Fibroblast of upper back skin (primary cell): ENCODE results near the gene OCA2.
"Not testable (repeated sequence)": the region's sequence is repeated elsewhere in the genome, so short reads cannot be mapped to it uniquely, and the experiment has no call there.

Source experiments
- DNase-seq: peaks from one replicate; pipeline ENCODE4 v3.0.0-alpha.2; 2013

OCA2 gene

DNA sequence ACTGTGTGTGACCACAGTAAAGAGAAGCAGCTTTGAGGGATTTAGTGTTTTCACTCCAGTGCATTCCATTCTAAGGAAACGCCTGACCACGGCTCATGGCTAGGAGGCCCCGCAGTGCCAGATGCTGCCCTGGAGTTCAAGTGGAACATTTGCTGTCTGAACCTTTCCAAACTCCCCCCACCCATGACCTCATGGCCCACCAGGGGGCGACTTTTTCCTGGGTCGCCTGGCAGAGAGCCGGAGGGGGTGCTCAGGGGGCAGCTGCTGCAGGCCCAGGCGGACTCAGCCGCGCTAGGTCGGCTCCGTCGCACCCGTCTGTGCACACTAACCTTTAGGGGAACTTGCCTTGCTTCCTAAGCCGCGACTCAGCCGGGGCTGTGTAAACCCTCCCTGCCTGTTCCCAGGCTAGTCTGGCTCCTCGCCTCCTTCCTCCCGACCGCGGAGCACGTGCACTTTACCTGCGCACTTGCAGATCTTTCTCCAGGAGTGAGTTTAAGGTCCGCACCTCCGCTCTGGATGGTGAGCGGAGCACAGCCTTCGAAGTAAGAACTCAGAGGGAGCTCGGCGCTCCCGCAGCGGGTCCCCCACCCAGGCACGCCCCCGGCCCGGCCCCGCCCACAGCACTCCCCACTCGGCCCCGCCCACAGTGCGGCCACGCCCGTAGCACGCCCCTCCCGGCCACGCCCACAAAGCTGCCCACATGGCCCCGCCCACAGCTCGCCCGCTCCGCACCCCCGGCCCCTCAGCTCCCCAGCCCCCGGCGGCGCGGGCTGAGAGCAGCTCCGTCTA, at the start of gene OCA2:
Gene OCA2, minus strand, starts transcription at position 550 of the 789 bp plus-strand sequence. CDS start 17,441 bp downstream, outside the sequence.
- peak; percentile 68 for DNase-seq

DNA sequence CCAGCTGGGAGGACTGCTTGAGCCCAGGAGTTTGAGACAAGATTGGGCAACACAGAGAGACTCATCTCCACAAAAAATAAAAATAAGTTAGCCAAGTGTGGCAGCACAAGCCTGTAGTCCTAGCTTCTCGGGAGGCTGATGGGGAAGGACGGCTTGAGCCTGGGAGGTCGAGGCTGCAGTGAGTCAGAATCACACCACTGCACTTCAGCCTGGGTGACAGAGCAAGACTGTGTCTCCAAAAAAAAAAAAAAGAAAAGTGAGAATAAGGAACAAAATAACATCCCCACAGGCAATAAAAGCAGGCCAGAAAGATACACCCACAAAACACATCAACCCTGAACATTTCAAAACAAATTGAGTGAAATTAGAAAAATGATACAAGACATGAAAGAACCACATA, 48.7 kb upstream of the OCA2 start:
- DNase-seq: no peak

DNA sequence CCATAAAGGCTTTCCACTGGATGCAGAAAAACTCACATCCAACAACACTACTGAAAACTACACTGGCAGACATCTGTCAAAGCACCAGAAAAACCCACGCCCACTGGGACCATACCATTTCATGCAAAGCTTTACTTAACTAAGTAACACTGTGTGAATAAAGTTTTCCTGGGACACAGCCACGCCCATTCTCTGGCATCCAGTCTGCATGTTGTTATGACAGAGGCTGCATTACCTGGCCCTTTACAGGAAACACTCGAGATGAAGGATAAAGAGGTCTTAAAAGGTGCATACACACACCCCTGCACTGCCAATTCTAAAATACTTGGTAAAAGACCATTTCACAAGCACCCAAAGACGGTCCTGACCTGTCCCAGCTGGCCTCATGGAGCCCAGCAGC, 46.3 kb upstream of the OCA2 start:
- DNase-seq: not testable (repeated sequence)

DNA sequence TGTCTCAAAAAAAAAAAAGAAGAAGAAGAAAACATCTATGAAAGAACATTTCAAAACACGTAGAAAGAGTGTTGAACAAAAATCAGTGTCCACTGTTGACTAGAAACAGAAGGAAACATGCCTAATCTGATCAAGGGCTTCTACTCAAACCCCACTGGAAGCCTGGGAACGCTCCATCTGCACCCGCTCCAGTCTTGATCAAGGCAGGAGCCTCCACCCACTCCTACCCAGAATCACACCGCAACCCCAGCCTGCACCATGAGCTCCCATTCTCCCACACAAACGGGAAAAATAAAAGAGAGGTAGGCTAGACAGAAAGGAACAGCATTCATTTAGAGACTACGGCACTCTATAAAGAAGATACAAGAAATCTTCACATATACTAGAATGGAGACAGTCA, 40.9 kb upstream of the OCA2 start:
- DNase-seq: no peak

DNA sequence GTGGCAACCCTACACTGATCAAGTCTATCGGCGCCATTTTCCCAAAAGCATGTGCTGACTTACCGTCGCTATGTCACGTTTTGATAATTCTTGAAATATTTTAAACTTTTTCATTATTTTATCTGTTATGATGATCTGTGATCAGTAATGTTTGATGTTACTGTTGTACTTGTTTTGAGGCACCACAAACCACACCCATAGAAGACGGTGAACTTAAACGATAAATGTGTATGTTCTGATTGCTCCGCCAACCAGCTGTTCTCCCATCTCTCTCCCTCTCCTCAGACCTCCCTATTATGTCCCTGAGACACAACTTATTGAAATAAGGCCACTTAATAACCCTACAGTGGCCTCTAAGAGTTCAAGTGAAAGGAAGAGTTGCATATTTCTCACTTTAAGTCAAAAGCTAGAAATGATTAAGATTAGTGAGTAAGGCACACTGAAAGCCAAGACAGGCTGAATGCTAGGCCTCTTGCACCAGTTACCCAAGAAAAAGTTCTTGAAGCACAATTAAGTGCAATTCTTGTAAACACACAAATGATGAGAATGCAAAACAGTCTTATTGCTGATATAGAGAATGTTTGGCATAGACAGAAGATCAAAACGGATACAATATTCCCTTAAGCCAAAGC, 38.4 kb upstream of the OCA2 start:
- DNase-seq: not testable (repeated sequence)

DNA sequence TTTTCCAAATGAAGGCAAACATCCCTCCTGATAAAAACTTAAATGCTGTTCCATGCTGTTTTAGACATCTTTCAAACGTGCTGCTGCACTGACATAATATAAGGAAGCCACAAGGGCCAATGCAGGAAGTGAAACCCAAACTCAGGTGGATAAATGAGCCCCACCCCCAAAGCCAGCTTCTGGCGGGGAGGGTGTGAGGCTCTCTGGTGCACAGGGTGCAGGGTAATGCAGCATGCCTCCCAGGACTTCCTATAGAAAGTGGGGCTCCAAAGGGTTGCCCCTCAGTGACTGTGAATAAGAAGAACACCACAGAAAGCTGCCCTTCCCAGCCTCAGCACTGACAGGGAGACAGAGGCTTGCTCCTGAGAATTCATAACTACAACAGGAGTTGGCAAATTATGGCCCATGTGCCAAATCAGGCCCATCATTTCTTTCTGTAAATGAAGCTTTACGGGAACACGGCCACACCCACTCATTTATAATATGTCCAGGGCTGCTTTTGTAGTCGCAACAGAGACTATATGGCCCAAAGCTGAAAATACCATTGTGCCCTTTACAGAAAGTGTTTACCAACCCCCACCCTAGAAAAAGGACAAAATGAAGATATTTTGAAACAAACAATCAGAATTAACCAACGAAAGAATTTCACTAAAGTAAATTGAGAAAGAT, 37.3 kb upstream of the OCA2 start:
- DNase-seq: not testable (repeated sequence)

DNA sequence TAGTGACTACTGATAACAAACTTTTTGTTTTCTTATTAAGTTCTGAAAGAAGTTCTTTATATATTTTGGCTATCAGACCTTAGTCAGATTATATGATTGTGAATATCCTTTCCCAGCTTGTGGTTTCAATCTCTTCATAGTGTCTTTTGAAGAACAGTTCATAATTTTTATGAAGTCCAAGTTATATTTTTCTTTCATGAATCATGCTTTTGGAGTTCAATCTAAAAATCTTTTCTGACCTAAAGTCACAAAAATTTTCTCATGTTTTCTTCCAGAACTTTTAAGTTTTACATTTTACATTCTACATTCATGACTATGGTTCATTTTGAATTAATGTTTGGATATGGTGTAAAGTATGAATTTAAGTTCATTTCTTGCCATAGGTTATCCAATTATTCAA, 34.2 kb upstream of the OCA2 start:
- peak; percentile 43 for DNase-seq

DNA sequence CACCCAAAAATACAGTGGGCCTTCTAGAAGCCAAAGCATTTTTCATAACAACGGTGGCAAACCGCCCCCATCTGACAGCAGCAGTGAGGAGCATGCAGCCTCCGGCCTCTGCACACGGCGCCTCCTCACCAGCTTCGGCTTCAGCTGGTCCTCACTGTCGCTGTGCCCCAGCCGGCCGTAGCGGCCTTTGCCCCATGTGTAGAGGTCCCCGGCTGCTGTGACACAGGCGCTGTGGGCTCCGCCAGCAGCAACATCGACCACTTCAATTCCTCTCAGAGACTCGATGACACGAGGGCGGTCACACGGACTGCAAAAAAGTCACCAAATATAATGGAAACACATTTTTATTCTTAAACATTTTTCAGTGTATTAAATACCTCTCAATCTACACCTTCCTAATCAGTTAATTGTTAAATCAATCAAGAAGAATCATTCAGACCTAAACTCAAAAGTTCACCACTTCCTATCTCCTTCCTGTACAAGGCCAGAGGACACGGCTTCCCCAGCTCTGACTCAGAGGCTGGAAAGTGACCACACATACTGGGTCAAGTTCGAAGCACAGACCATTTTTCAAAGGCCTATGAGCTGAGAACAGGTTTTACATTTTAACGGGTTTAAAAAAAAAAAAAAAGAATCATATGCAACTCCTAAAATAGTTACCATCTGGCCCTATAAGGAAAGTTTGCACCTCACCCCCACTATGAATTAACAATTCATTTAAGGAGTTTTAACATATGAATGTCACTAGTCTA, 33.6 kb upstream of the OCA2 start:
- DNase-seq: peak; percentile 63

DNA sequence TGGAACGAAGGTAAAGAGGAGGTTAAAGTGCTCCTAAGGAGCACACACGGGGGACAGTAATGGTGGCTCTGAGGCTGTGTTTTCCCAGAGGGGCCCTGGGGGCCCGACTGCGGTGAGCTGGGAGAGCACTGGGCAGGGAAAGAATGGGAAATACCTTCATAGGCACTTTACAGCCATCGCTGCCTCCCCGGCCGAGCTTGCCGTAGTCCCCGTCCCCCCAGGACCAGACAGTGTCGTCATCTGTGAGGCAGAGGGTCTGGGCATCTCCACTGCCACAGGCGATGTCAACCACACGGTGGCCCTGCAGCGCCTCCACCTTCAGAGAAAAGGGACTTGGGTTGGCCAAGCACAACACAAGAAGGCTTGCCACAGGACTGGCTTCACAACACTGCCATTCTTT, 32.8 kb upstream of the OCA2 start:
- no peak for DNase-seq

DNA sequence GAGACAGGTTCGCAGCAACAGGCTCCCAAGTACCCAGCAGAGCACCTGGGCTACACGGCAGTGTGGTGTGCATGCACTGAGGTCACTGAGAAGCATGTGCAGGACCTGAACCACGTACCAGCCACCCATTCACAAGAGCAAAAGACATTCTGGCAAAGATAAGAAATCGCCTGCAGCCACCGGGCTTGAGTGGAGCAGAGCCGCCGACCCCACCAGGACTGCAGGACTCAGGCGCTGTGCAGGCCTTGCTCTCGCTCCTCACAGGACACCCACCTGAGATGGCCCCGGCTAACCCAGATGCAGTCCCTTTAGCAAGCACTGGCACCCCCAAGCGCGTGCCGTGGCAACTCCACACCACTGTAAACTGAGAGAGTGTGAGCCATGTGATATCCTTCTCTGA, 32.3 kb upstream of the OCA2 start:
- no peak for DNase-seq

DNA sequence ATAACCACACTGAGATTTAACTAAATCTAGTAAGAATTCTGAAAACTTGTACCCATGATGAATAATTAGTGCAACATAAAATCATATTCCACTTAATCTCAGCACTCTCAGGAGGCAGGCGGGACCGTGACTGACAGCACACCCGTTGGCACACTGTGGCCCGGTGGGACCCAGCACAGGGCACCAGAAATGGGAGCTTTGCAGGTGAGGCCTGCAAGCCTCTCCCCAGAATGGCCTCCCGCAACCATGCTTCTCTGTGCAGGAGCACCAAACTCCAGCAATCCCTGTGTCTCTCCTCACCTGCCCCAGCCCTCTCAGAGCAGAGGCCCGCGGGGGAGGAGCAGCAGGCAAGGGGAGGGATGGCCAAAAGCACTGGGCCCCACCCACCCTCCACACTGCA, 31.5 kb upstream of the OCA2 start:
- DNase-seq: no peak

DNA sequence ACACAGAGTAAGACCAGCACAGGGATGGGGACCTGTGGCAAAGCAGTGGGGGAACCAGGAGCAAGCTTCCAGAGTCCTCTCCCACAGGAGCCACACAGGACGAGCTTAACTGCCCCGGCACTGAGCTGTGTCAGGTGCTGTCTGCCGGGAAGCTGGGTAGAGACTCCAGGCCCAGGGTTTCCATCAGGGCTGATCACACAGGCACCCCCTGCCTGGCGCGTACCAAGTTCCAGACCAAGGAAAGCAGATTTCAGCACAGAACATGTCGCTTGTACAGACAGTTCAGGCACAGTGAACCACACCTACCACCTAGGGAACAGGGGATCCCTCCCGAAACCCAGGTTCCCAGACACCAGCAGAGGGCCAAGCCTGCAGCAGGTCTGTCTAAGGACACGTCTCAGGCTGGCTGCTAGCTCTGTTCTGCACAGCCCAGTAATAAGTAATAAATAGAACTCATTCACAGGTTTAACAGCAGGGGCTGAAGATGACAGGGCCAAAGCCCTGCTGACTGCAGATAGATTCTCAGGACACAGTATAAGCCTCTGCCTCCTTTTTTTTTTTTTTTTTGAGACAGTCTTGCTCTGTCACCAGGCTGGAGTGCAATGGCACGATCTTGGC, 30.2 kb upstream of the OCA2 start:
- DNase-seq: no peak

DNA sequence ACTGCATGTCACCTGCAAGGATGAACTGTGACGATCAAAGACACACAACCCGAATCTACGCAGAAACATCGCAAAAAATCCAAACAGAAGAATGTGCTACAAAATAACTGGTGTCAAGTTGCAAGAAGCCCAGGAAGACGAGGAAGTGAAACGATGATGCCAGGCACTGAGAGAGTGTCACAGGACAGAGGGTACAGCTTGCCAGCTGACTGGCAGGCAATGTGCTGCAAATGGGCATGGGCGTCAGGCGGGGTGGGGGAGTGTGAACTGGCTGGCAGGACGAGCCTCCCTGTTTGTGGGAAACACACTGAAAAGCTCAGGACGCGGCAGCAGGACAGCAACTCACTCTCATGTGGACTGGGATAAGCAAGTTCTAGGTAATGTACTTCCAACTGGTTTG, 28.9 kb upstream of the OCA2 start:
- no peak for DNase-seq

DNA sequence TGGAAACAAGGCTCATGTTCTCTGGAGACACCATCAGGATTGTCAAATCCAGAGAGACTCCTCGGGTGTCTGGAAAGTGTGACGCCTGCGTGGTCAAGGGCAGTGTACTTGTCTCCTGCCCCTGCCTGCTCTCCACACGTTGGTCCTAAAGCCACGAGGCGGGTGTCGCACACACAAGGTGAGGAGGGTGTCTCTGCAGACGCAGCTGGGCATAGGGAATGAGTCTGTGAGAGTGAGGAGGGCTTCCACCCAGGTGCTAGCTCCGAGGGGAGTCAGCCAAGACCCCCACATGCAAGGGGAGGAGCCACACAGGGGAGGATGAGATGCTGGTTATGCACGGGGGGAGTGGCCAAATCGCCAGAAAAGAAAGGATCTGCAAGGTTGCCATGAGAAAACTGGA, 27.9 kb upstream of the OCA2 start:
- no peak for DNase-seq

DNA sequence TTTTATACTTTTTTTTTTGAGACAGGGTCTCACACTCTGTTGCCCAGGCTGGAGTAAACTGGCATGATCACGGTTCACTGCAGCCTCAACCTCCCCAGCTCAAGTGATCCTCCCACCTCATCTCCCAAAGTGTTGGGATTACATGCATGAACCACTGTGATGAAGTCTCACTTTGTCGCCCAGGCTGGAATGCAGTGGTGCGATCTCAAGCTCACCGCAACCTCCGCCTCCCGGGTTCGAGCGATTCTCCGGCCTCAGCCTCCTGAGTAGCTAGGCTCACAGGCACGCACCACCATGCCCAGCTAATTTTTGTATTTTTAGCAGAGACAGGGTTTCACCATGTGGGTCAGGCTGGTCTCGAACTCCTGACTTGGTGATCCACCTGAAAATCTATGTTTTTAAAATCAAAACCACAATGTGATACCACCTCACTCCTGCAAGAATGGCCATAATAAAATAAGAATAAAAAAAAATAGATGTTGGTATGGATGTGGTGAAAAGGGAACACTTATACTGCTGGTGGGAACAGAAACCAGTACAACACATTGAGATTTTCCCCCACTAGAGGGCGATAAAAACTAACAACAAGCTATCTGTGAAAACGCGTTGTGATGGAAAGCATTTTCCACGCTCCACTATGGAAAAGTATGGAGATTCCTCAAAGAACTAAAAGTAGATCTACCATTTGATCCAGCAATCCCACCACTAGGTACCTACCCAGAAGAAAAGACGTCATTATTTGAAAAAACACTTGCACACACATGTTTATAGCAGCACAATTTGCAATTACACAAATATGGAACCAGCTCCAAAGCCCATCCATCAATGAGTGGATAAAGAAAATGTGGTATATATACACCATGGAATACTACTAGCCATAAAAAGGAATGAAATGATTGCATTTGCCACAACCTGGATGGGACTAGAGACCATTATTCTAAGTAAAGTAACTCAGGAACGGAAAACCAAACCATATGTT, 26.8 kb upstream of the OCA2 start:
- peak; percentile 59 for DNase-seq

DNA sequence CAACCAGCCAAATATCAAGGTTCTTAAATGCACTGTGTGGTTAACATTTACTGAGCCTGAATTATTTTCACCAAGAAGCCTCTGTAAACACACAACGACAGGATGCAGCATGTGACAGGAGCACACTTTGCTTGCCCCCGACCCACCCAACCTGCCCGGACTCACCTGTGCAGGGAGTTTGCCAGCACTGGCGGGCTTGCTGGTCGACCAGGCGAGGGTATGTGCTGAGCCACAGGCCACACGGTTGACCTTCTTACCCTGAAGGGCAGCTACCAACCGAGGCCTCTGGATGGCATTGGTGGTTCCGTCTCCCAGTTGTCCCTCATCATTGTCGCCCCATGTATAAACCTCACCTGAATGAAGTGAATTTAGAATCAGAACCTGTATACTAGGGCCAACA, 25.7 kb upstream of the OCA2 start:
- no peak for DNase-seq

DNA sequence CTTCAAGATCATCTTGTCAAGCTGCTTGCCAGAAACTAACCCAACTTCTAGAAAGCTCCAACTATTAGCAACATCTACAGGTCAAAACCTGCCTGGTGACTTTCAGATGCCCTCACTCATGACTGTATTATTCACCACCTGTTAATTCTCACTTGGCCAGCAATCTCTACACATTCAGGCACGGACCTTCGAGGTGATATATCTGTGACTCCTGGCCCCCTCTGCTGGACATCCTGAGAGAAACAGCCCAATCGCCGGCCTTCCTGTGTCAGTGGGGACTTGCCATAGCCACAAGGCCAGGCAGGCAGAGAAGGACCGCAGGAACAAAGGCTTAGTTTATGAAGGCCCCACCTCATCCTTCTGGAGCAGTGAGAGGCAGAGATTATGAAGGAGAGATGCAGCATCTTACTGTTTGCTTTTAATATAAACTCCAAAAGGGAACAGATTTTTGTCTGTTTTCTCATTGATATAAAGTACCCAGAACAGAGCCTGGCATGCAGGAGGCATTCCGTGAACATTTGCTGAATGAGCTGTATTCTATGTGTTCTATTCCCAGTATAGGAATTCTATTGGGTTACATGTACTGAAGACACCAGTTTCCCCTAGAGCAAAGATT, 24.4 kb upstream of the OCA2 start:
- peak; percentile 72 for DNase-seq

DNA sequence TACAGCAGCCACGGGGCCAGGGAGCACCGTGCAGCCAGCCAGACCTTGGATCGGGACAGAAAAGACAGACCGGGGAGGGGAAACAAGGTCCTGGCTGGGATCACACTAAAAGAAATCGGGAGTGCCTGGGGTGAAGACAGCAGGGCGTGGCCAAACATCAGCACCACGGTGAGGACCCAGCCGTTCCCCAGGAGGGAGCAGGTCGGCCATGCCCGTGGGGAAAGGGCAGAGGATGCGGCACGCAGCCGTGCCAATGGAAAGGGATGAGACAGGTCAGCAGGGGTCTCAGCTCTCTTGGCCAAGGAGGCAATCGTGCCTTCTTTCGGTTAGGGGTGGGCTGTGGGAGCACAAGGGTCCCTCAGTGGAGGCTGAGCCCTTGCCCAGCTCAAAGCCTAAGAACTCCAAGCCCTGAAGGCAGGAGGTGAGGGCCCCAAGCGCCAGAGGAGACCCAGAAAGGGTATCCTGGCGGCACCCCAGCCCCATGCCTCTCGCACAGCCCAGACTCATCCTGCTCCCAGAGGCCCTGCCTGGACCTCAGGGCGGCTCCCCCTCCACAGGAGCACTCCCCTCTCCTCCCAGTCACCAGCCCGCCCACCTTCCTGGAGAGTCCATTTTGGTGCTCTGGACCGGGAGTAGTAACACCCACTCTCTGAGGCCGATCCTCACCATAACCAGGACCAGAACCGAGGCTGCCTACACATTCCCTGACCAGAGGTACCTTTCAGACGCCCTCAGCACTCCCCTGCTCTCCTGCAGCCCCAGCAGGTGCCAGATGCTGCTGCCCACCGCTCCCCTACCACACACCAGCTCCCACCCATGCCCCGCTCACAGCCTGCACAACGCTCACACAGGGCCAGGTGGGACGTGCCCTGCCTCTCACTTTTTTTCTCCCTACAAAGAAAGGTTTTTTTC, 23.2 kb upstream of the OCA2 start:
- DNase-seq: no peak

DNA sequence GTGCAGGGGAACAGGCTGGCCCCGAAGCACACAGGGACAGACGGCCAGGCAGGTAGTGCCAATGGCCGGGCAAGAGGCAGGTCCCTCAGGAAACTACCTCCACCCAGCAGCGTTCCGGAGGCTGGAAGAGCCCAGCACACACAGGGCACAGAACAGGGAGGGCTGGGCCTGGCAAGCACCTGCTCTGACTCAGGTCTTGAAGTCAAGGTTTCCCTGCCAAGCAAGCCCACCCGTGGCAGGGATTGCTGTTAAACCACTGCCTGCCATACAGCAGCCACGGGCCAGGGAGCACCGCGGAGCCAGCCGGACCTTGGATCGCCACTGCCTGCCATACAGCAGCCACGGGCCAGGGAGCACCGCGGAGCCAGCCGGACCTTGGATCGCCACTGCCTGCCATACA, 22.5 kb upstream of the OCA2 start:
- not testable (repeated sequence) for DNase-seq

DNA sequence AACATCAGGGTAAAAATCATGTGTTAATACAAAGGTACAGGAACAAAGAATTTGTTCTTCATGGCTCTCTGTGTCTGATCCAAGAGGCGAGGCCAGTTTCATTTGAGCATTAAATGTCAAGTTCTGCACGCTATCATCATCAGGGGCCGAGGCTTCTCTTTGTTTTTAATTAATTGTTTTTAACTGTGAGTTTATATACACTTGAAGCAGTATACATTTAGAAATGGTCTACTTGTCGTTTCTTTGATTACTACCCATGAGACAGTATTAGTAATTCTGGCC, 21.2 kb upstream of the OCA2 start:
- no peak for DNase-seq
